ENCODE data around the gene UBXN1. TPM values are rescaled to one million over a fixed set of nuclear protein-coding genes. Genes with fewer than 3 reads are reported as not detected.

UBXN1 gene
- total RNA-seq, 2 donors from 2014 or later, result 88.6 to 159 TPM

DNA sequence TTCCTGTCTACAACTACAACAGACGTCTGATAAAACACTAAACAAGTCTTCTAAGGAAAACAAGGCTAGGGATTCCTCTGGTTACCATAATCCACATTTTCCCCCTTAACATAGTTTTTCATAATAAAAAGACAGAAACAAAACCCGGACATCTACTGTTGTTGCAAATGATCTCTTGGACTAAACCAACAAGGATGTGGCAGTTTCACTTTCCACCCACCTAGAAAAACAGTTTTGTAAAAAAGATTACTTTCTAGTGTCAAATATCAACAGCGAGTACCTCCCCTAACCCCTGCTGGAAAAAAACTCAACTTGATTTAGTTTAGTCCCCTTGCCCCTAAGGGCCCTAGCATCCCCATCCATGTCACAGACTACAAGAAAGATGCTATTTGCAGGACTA lies 34.0 kb upstream of the UBXN1 start:
- H3K36me3 ChIP-seq, result peaks cover 45% of the 10 kb centered on the region
- ATAC-seq (ENCODE audit: insufficient number of reproducible peaks, low FRiP score, low read depth), result no peak
- no peak overlapping the region for H3K27ac ChIP-seq
- H3K9me3 ChIP-seq, result no peaks in the 10 kb centered on the region
- TF ChIP-seq, protein P1, sequence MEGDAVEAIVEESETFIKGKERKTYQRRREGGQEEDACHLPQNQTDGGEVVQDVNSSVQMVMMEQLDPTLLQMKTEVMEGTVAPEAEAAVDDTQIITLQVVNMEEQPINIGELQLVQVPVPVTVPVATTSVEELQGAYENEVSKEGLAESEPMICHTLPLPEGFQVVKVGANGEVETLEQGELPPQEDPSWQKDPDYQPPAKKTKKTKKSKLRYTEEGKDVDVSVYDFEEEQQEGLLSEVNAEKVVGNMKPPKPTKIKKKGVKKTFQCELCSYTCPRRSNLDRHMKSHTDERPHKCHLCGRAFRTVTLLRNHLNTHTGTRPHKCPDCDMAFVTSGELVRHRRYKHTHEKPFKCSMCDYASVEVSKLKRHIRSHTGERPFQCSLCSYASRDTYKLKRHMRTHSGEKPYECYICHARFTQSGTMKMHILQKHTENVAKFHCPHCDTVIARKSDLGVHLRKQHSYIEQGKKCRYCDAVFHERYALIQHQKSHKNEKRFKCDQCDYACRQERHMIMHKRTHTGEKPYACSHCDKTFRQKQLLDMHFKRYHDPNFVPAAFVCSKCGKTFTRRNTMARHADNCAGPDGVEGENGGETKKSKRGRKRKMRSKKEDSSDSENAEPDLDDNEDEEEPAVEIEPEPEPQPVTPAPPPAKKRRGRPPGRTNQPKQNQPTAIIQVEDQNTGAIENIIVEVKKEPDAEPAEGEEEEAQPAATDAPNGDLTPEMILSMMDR (IDR thresholded peaks at IDR 0.05), result no peak
- no peaks in the 10 kb centered on the region for H3K27me3 ChIP-seq (replicated peaks; ENCODE audit: insufficient read depth)
- peaks cover 5 to 24% of the 10 kb centered on the region in 2 donors for H3K4me1 ChIP-seq (ENCODE audit: control insufficient read depth in 1 of 2, low read depth in 2 of 2)
- H3K4me3 ChIP-seq, result no peak overlapping the region
- DNase-seq (ENCODE audit: low spot score), result no peak

DNA sequence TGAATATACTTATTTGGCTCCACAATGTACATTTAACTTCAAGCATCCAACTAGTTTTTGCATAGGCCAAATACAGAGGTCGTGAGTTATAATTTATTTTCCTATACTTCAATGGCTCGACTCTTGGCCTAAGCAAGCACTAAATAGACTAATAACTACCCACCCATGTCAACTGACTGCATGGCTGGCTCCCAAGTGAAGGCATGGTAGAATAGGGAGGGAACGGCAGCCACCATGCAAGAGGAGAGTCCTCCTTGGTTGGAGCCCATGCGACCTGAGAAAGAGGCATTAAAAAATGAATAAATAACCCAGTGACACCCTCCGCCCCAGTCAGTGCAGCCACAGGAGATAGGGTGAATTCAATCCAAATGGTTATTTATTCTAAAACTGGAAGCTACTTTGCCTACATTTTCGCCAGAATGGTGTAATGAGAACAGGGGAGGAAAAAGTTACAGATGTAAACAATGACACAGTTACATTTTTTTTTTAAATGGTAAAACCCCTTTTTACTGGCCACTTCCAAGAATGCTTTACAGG lies 33.5 kb upstream of the UBXN1 start:
- TF ChIP-seq, protein P1 (IDR thresholded peaks at IDR 0.05), result no peak
- Histone ChIP-seq H3K4me3 (no peak overlapping the region), H3K27me3 (replicated peaks; ENCODE audit: insufficient read depth) (no peaks in the 10 kb centered on the region), H3K27ac (no peak overlapping the region), H3K4me1 (ENCODE audit: control insufficient read depth in 1 of 2, low read depth in 2 of 2) (peaks cover 5 to 24% of the 10 kb centered on the region in 2 donors), H3K36me3 (peaks cover 40% of the 10 kb centered on the region), H3K9me3 (no peaks in the 10 kb centered on the region)
- DNase-seq (ENCODE audit: low spot score) (no peak), ATAC-seq (ENCODE audit: insufficient number of reproducible peaks, low FRiP score, low read depth) (no peak)

GRCh38 chr11:62710001-62710345 lies 31.1 kb upstream of the UBXN1 start:
- Histone ChIP-seq H3K36me3 (peaks cover 18% of the 10 kb centered on the region), H3K27ac (peak overlapping the region; percentile 89 to 97), H3K27me3 (replicated peaks; ENCODE audit: insufficient read depth) (no peaks in the 10 kb centered on the region), H3K4me1 (ENCODE audit: control insufficient read depth in 1 of 2, low read depth in 2 of 2) (peaks cover 12 to 43% of the 10 kb centered on the region in 2 donors), H3K4me3 (peak overlapping the region; percentile 71), H3K9me3 (no peaks in the 10 kb centered on the region)
- ATAC-seq (ENCODE audit: insufficient number of reproducible peaks, low FRiP score, low read depth), result no peak
- TF ChIP-seq, protein P1 (IDR thresholded peaks at IDR 0.05), result no peak
- DNase-seq (ENCODE audit: low spot score), result no peak

DNA sequence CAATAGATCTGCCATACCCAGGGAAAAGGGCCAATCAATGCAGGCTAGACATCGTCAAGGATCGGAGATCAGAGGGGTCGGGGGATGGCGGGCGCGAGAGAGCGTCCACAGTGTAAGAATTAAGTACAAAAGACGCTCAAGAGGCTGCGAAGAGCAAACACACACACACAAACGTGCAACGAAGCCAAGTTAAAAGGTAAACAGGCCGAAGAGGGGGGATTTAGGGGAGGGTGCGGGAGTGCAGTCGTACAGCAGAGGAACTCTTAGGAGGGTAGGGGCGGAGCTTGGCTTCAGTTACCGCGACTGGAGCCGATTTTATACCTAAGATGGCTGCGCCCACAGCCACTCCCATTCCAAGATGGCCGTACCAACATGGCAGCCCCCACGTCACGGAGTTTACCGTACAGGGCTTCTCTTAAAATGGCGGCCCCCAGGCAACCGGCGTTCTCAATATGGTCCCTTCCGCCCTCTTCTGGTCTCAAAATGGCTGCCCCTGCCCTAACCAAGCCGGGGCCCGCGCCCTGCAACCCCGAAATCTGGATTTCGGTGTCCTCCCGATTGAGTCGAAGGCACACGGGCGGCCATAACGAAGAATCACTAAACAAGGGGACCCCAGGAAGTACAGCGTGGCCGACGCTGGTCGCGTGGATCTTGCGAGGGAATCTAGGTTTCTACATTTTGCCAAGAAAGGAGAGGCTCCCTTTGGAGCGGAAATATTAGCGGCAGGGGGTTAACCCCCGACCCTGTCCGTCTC lies 30.6 kb upstream of the UBXN1 start:
- peak; percentile 97 for DNase-seq (ENCODE audit: low spot score)
- no peaks in the 10 kb centered on the region for H3K27me3 ChIP-seq (replicated peaks; ENCODE audit: insufficient read depth)
- H3K4me1 ChIP-seq (ENCODE audit: control insufficient read depth in 1 of 2, low read depth in 2 of 2), result peaks cover 12 to 44% of the 10 kb centered on the region in 2 donors
- peak overlapping the region; percentile 89 to 97 for H3K27ac ChIP-seq
- peaks cover 14% of the 10 kb centered on the region for H3K36me3 ChIP-seq
- ATAC-seq (ENCODE audit: insufficient number of reproducible peaks, low FRiP score, low read depth), result peak; percentile 76
- no peaks in the 10 kb centered on the region for H3K9me3 ChIP-seq
- peak overlapping the region; percentile 71 for H3K4me3 ChIP-seq
- TF ChIP-seq, protein P1 (IDR thresholded peaks at IDR 0.05), result no peak

- H3K4me3 ChIP-seq, result peak overlapping the region; percentile 71
- no peaks in the 10 kb centered on the region for H3K27me3 ChIP-seq (replicated peaks; ENCODE audit: insufficient read depth)
- H3K36me3 ChIP-seq, result peaks cover 10% of the 10 kb centered on the region
- TF ChIP-seq, protein P1 (IDR thresholded peaks at IDR 0.05), result no peak
- no peak for DNase-seq (ENCODE audit: low spot score)
- no peaks in the 10 kb centered on the region for H3K9me3 ChIP-seq
- peak overlapping the region; percentile 89 to 97 for H3K27ac ChIP-seq
- no peak for ATAC-seq (ENCODE audit: insufficient number of reproducible peaks, low FRiP score, low read depth)
- peaks cover 12 to 44% of the 10 kb centered on the region in 2 donors for H3K4me1 ChIP-seq (ENCODE audit: control insufficient read depth in 1 of 2, low read depth in 2 of 2)
Measured at GRCh38 chr11:62708793-62709192, 29.9 kb upstream of the UBXN1 start.
